ENCODE measurements around the gene CPLX1.
"Not testable (repeated sequence)": the region's sequence is repeated elsewhere in the genome, so short reads cannot be mapped to it uniquely, and the experiment has no call there.

Gene CPLX1

DNA sequence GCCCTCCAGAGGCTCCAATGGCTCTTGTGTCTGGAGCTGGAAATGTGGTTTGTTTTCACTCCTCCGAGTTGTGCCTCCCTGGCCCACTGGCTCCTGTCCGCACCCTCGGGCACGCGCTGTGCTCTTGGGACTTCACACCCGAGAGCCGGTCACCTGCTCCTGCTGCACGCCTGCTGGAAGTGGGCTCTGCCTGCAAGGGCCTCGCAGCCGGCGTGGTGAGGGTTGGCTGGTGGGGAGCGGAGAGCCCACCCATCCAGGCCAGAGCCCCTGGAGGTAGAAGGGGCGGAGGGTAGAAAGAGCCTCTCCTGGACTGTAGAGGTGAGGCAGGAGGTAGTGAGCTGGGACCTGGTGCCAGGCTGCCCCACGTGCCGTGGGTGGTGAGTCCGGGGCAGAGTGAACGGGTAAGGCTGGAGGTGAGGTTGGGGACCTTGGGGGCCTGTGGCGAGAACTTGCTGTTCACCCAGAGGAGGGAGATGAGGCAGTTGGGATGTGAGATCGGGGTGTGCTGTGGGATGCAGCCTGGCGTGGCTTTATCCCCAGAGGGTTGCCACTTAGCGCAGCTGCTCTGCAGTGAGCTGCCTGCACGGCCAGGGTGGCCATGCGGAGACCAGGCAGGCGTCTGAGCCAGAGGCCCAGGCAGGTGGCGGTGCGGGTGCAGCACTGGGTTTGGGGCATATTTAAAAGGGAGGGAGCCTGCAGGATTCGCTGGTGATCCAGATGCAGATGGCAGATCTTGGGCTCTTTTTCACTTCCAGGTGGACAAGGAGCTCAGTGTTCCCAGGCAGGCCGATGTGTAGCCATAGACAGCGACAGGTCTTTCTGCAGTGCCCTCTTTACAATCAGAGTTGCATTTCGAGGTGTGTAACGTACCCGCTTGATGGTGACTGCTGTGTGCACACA, 71.5 kb downstream of the CPLX1 start:
- DNase-seq (ENCODE audit: low spot score) = no peak
- in situ Hi-C loops (cut with MboI; ENCODE audit: low sequenced_read_pairs, unreplicated experiment) = no loop called here
- TF ChIP-seq, protein P1, sequence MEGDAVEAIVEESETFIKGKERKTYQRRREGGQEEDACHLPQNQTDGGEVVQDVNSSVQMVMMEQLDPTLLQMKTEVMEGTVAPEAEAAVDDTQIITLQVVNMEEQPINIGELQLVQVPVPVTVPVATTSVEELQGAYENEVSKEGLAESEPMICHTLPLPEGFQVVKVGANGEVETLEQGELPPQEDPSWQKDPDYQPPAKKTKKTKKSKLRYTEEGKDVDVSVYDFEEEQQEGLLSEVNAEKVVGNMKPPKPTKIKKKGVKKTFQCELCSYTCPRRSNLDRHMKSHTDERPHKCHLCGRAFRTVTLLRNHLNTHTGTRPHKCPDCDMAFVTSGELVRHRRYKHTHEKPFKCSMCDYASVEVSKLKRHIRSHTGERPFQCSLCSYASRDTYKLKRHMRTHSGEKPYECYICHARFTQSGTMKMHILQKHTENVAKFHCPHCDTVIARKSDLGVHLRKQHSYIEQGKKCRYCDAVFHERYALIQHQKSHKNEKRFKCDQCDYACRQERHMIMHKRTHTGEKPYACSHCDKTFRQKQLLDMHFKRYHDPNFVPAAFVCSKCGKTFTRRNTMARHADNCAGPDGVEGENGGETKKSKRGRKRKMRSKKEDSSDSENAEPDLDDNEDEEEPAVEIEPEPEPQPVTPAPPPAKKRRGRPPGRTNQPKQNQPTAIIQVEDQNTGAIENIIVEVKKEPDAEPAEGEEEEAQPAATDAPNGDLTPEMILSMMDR (IDR thresholded peaks at IDR 0.05; ENCODE audit: borderline replicate concordance, control extremely low read depth, extremely low read depth, insufficient read depth, missing control alignments) = no peak

DNA sequence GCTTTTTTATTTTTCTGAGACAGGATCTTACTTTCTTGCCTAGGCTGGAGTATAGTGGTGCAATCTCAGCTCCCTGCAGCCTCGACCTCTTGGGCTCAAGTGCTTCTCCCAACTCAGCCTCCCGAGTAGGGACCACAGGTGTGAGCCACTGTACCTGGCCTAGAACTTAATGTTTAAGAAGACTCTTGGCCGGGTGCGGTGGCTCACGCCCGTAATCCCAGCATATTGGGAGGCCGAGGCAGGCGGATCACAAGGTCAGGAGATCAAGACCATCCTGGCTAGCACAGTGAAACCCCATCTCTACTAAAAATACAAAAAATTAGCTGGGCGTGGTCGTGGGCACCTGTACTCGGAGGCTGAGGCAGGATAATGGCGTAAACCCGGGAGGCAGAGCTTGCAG, 72.7 kb downstream of the CPLX1 start:
- in situ Hi-C loops (cut with MboI; ENCODE audit: low sequenced_read_pairs, unreplicated experiment); DNase-seq (ENCODE audit: low spot score): not testable (repeated sequence)

DNA sequence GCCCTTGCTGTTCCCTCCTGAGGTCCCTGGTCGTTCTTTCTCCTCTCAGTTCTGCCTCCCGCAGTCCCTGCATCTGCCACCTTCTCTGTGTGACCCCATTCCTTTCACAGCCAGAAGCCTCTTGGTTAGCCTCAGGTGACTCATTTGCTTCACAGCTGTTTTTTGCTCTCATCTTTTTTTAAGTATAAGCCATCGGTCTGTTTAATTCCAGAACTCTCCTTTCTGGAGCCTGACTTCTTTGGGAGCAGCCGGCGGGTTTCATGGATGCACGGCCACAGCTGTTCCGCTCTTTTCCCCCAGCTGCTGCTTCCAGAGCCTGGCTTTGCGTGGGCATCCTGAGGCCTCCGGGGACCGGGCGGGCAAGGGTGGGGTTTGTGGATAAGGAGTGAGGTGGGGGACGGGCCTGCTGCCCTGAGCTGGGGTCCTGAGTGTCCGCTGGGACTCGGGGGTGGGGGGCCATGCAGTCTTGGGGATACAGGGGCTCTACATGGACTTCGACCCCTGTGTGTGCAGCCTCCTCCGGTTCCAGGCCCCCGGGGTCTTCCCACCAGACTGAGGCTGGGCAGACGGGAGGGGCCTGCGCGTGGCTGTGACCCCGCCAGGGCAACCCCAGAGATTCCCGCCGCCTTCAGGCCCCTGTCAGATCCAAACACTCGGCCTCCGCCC, 73.6 kb downstream of the CPLX1 start:
- TF ChIP-seq, protein P1 (IDR thresholded peaks at IDR 0.05; ENCODE audit: borderline replicate concordance, control extremely low read depth, extremely low read depth, insufficient read depth, missing control alignments) = no peak
- in situ Hi-C loops (cut with MboI; ENCODE audit: low sequenced_read_pairs, unreplicated experiment) = no loop called here
- no peak for DNase-seq (ENCODE audit: low spot score)

DNA sequence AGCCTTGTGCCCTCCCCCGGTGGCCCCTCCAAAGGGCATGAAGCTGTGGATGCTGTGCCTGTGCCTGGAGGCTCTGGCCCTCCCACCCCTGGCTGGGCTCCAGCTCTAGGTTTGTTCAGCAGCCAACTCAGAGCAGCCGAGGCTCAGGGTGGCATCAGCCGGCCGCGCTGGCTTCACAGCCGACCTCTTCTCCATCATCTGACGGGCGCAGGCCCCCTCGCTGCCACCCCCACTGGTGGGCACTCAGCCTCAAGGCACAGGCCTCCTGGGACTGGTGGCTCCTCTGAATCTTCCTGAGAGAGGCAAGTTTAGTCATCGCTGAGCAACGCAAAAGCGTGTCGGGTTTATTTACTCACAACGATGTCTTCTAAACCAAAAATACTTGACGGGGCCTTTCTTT, 74.3 kb downstream of the CPLX1 start:
- TF ChIP-seq, protein P1 (IDR thresholded peaks at IDR 0.05; ENCODE audit: borderline replicate concordance, control extremely low read depth, extremely low read depth, insufficient read depth, missing control alignments) = no peak
- no peak for DNase-seq (ENCODE audit: low spot score)
- in situ Hi-C loops (cut with MboI; ENCODE audit: low sequenced_read_pairs, unreplicated experiment) = no loop called here

DNA sequence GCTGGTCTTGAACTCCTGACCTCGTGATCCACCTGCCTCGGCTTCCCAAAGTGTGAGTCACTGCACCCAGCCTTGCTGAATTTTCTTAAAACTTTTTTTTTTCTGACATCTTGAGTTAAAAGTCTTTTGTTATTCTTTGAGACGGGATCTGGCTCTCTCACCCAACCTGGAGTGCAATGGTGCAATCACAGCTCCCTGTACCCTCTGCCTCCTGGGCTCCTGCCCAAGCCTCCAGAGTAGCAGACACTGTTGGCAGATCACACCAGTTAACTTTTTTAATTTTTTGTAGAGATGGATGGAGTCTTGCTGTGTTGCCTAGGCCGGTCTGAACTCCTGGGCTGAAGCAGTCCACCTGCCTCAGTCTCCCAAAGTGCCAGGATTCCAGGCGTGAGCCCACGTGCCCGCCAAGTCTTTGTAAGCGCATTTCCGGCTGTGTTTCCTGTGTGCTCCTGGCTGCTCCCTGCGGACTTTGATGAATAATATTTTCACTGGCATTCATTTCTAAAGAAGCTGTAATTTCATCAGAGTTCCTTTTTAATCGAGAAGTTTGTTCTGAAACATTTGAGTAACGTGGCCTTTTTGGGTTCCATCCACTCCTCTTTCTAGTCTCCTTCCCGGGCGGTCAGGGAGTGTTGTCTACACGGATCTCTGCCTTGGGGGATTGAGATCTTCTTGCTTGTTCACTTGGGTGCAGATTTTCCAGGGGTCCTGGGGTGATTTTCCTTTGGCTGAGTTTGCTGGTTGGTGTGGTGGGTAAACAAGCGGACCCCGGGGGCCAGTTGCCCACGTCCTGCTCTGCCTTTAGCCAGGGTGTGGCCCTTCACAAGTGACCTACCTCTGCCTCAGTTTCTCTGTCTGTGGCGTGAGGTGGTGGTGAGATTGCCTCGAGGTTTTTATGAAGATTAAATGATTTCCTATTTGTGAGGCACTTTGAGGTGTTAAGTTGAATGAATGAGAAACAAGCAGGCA, 75.9 kb downstream of the CPLX1 start:
- in situ Hi-C loops (cut with MboI; ENCODE audit: low sequenced_read_pairs, unreplicated experiment) = no loop called here
- DNase-seq (ENCODE audit: low spot score) = no peak
- TF ChIP-seq, protein P1 (IDR thresholded peaks at IDR 0.05; ENCODE audit: borderline replicate concordance, control extremely low read depth, extremely low read depth, insufficient read depth, missing control alignments) = no peak

DNA sequence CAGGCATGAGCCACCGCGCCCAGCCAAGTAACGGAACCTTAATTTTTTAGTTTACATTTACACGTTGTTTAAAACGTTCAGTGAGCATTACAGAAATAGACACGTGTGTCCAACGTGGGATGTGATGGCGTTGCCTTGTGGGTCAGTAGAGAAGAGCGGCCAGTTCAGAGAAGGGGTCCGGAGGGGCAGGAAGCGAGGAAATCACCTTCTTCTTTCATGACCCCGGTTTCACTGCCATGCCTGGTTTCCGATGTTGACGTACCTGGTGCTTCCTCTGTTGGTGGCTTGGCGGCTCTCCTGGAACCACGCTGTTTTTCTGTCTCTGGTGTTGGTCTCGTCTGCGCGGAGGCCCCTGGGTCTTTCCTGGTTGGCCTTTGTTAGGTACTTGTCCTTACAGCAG, 77.5 kb downstream of the CPLX1 start:
- DNase-seq (ENCODE audit: low spot score) = no peak
- TF ChIP-seq, protein P1 (IDR thresholded peaks at IDR 0.05; ENCODE audit: borderline replicate concordance, control extremely low read depth, extremely low read depth, insufficient read depth, missing control alignments) = no peak
- in situ Hi-C loops (cut with MboI; ENCODE audit: low sequenced_read_pairs, unreplicated experiment) = no loop called here

All from GM13976 (cell line).